Gastrocnemius medialis (tissue), 4 donors: ENCODE measurements around the gene NCBP1. TPM values are rescaled to one million over a fixed set of nuclear protein-coding genes. Genes with fewer than 3 reads are reported as not detected.

Source experiments
- ATAC-seq, 2 donors: fragments of 150-250 bp; one replicate each; pipeline ENCODE4 v1.9.1; 2016
- DNase-seq, 2 donors: peaks; one replicate each; pipeline ENCODE4 v3.0.0-alpha.2; 2019
- H3K27ac ChIP-seq, 4 donors: fragments of 200-600 bp; sonication (generic); 1 replicate in 1 of 4; 2 replicates in 3 of 4; pipeline ENCODE4 v1.5.1; 2016 to 2018; ENCODE audit warnings: mild to moderate bottlenecking in 2 of 4, moderate library complexity in 1 of 4
- H3K27me3 ChIP-seq, 3 donors: fragments of 200-600 bp; sonication (generic) in 2 of 3; 1 replicate in 1 of 3; 2 replicates in 2 of 3; pipeline versions ENCODE4 v1.5.1 to v1.6.0; 2016 to 2019; ENCODE audit warnings: mild to moderate bottlenecking in 1 of 3, moderate library complexity in 1 of 3
- H3K36me3 ChIP-seq, 2 donors: fragments of 200-600 bp; sonication (generic) in 1 of 2; one replicate each; pipeline ENCODE4 v1.5.1; 2017 to 2018
- H3K4me1 ChIP-seq, 2 donors: fragments of 200-600 bp; sonication (generic) in 1 of 2; one replicate each; pipeline ENCODE4 v1.5.1; 2016 to 2017; ENCODE audit warnings: mild to moderate bottlenecking in 2 of 2
- H3K4me3 ChIP-seq, 4 donors: fragments of 200-600 bp; sonication (generic) in 3 of 4; 1 replicate in 1 of 4; 2 replicates in 3 of 4; pipeline ENCODE4 v1.5.1; 2016 to 2019; ENCODE audit warnings: mild to moderate bottlenecking in 2 of 4
- H3K9me3 ChIP-seq, 3 donors: fragments of 200-600 bp; sonication (generic) in 2 of 3; 1 replicate in 1 of 3; 2 replicates in 2 of 3; pipeline ENCODE4 v1.5.1; 2016 to 2019
- CTCF ChIP-seq, 5 experiments: fragments of 450-650 bp in 3 of 5; fragments of 200-600 bp in 2 of 5; sonication (generic) in 2 of 5; IDR thresholded peaks in 4 of 5; conservative IDR thresholded peaks in 1 of 5; 1 replicate in 4 of 5; 2 replicates in 1 of 5; pipeline ENCODE4 v1.5.1; 2016 to 2019; ENCODE audit warnings: antibody characterized with exemption in 5 of 5, mild to moderate bottlenecking in 3 of 5, moderate library complexity in 3 of 5
- POLR2A ChIP-seq, 2 donors: fragments of 450-650 bp; IDR thresholded peaks; one replicate each; pipeline ENCODE4 v1.6.1; 2017; ENCODE audit warnings: antibody characterized with exemption in 2 of 2, mild to moderate bottlenecking in 2 of 2, moderate library complexity in 2 of 2
- in situ Hi-C, 4 donors: fragments of 200-750 bp; cut with MboI; loops; one replicate each; pipeline versions ENCODE4 v1.15.0 to v1.8.0; 2017; ENCODE audit warnings: low sequenced_read_pairs in 4 of 4
- intact Hi-C: fragments of 100-400 bp; cut with DNase I; formaldehyde crosslinking; loops from one replicate; pipeline ENCODE4 v1.15.1; 2023; ENCODE audit warnings: low total_unique reads
- total RNA-seq, 4 donors: library from RNA; depleted of rRNA; stranded (reverse); fragments of >200 nt; gene quantifications; one replicate each; pipeline versions ENCODE4 v1.1.0 to v1.2.3, GENCODE V29; 2016

The NCBP1 gene
- total RNA-seq, 4 donors from 2014 or later = 8.2 to 17.2 (median 15.7) TPM

GRCh38 chr9:97593960-97594359 is 39.7 kb upstream of the NCBP1 start:
- intact Hi-C loops = loop anchor here (5.0 kb wide), 2 partner anchors 37 to 57 kb away; no protein-coding TSS in a partner anchor
- H3K4me1 ChIP-seq = peaks cover 62 to 77% of the 10 kb centered on the region in 2 donors
- H3K4me3 ChIP-seq = no peak overlapping the region

GRCh38 chr9:97594381-97594921 is 39.2 kb upstream of the NCBP1 start:
- DNase-seq (peak; percentile 94 to 98), ATAC-seq (peak; percentile 79 to 80)
- Histone ChIP-seq H3K9me3 (no peaks in the 10 kb centered on the region), H3K27ac (peak overlapping the region; percentile 83 to 90 (median 88)), H3K27me3 (no peaks in the 10 kb centered on the region), H3K36me3 (peaks cover 0 to 27% of the 10 kb centered on the region in 2 donors), H3K4me3 (no peak overlapping the region), H3K4me1 (peaks cover 65 to 77% of the 10 kb centered on the region in 2 donors)
- in situ Hi-C loops (loop anchor here in 1 of 4 donors (10.0 kb wide), 1 partner anchor 90 kb away; the partner anchor contains the start of gene TMOD1), intact Hi-C loops (loop anchor here (5.0 kb wide), 2 partner anchors 37 to 57 kb away; no protein-coding TSS in a partner anchor)
- peak in 1 of 2 donors; percentile 13 for TF ChIP-seq POLR2A (IDR thresholded peaks at IDR 0.05)
- TF ChIP-seq CTCF (IDR thresholded peaks at IDR 0.05 in 4 of 5, conservative IDR thresholded peaks at IDR 0.05 in 1 of 5) = no peak

More at GRCh38 chr9:97593960-97594359, 39.7 kb upstream of the NCBP1 start:
- DNase-seq (peak in 1 of 2 donors; percentile 66), ATAC-seq (peak; percentile 44 to 53)
- in situ Hi-C loops = loop anchor here in 1 of 4 donors (10.0 kb wide), 1 partner anchor 89 kb away; the partner anchor contains the start of gene TMOD1
- no peaks in the 10 kb centered on the region for H3K9me3 ChIP-seq
- no peaks in the 10 kb centered on the region for H3K27me3 ChIP-seq
- peaks cover 0 to 22% of the 10 kb centered on the region in 2 donors for H3K36me3 ChIP-seq
- no peak for TF ChIP-seq POLR2A (IDR thresholded peaks at IDR 0.05)
- TF ChIP-seq CTCF (IDR thresholded peaks at IDR 0.05 in 4 of 5, conservative IDR thresholded peaks at IDR 0.05 in 1 of 5) = no peak
- H3K27ac ChIP-seq = peak overlapping the region; percentile 83 to 90 (median 88)

GRCh38 chr9:97596906-97597305 is 36.7 kb upstream of the NCBP1 start:
- no peak for DNase-seq
- intact Hi-C loops = no loop called here
- no peaks in the 10 kb centered on the region for H3K9me3 ChIP-seq
- no peaks in the 10 kb centered on the region for H3K27me3 ChIP-seq
- TF ChIP-seq POLR2A (IDR thresholded peaks at IDR 0.05) (no peak), CTCF (IDR thresholded peaks at IDR 0.05 in 4 of 5, conservative IDR thresholded peaks at IDR 0.05 in 1 of 5) (no peak)
- H3K4me3 ChIP-seq = no peak overlapping the region
- ATAC-seq = no peak
- H3K36me3 ChIP-seq = peaks cover 0 to 39% of the 10 kb centered on the region in 2 donors
- H3K27ac ChIP-seq = peak overlapping the region; percentile 83 to 90 (median 88)
- peaks cover 81 to 82% of the 10 kb centered on the region in 2 donors for H3K4me1 ChIP-seq
- in situ Hi-C loops = loop anchor here in 1 of 4 donors (10.0 kb wide), 1 partner anchor 92 kb away; the partner anchor contains the start of gene TMOD1

GRCh38 chr9:97598461-97599288 is 34.9 kb upstream of the NCBP1 start:
- H3K36me3 ChIP-seq = peaks cover 0 to 40% of the 10 kb centered on the region in 2 donors
- TF ChIP-seq CTCF (IDR thresholded peaks at IDR 0.05 in 4 of 5, conservative IDR thresholded peaks at IDR 0.05 in 1 of 5) (peak; percentile 68 to 90 (median 80)), POLR2A (IDR thresholded peaks at IDR 0.05) (no peak)

More at GRCh38 chr9:97598461-97599288, 34.9 kb upstream of the NCBP1 start:
- peak overlapping the region; percentile 83 to 90 (median 88) for H3K27ac ChIP-seq
- no peaks in the 10 kb centered on the region for H3K27me3 ChIP-seq
- peak; percentile 67 to 84 for DNase-seq
- no peaks in the 10 kb centered on the region for H3K9me3 ChIP-seq
- peaks cover 78 to 86% of the 10 kb centered on the region in 2 donors for H3K4me1 ChIP-seq
- in situ Hi-C loops (loop anchor here in 1 of 4 donors (10.0 kb wide), 1 partner anchor 94 kb away; the partner anchor contains the start of gene TMOD1), intact Hi-C loops (loop anchor here (1.0 to 2.0 kb wide), 2 partner anchors 98 to 130 kb away; partner anchors contain the start of gene TMOD1)
- peak; percentile 34 to 42 for ATAC-seq
- H3K4me3 ChIP-seq = no peak overlapping the region
